GM21528 (cell line): Measurements from ENCODE around the gene NF2.
"Not testable (repeated sequence)": the region's sequence is repeated elsewhere in the genome, so short reads cannot be mapped to it uniquely, and the experiment has no call there.

Experiments
- ATAC-seq: cut with Tn5 transposase; IDR thresholded peaks from one replicate; pipeline ENCODE4 v1.9.1; 2021; ENCODE audit warnings: mild to moderate bottlenecking, moderate library complexity; ENCODE audit not compliant: unreplicated experiment, low FRiP score

NF2 gene

DNA sequence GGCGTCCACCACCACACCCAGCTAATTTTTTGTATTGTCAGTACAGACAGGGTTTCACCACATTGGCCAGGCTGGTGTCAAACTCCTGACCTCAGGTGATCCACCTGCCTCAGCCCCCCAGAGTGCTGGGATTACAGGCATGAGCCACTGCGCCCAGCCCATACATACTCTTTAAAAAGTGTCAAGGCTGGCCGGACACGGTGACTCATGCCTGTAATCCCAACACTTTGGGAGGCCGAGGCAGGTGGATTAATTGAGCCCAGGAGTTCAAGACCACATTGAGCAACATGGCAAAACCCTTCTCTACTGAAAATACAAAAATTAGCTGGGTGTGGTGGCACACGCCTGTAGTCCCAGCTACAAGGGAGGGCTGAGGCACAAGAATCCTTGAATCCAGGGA, 9.0 kb upstream of the NF2 start:
- ATAC-seq: not testable (repeated sequence)

DNA sequence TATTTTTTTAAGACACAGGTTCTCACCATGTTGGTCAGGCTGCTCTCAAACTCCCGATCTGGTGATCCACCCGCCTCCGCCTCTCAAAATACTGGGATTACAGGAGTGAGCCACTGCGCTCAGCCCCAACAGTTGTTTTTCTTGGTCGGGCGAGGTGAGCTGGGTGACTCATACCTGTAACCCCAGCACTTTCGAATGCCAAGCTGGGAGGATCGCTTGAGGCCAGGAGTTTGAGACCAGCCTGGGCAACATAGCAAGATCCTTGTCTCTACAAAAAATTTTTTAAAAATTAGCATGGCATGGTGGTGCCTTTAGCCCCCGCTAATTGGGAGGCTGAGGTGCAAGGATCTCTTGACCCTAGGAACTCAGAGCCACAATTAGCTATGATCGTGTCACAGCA, 7.0 kb upstream of the NF2 start:
- ATAC-seq: no peak

- ATAC-seq: not testable (repeated sequence)
Measured at GRCh38 chr22:29597871-29598683, 5.4 kb upstream of the NF2 start.

GRCh38 chr22:29598684-29599020, 4.8 kb upstream of the NF2 start:
- ATAC-seq: no peak

DNA sequence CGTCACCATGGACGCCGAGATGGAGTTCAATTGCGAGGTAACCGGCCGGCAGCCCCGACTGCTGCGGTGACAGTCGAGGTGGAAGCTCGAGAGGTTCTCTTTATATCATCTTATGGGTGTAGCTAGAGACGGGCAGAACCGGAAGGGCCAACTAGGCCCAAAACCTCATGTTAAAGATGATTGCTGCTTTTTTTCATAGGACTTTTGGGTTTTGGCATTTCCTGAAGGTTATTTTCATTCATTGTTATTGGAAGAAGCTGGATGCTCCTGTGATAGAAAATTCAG, 585 bp downstream of the NF2 start:
- ATAC-seq: no peak

- ATAC-seq: no peak
Measured at GRCh38 chr22:29605527-29605850, 2.1 kb downstream of the NF2 start.

DNA sequence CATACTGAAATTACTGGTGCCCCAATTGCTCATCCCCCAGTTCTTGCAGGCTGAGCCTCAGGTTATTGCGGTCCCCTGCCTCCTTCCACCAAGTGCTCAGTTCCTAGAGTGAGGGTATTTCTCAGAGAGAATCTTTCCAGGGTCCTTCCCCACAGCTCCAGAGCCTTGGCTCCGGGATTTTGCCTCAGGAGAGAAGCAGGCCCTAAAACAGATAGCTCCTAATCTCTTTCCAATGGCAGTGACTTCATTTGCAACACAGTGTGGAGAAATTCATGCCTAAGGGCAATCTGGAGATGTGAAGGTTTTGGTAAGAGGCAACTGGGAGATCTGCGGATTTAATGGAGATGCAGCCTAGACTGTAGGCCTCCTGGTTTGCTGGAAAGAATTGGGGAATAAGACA, 2.9 kb downstream of the NF2 start:
- ATAC-seq: no peak

DNA sequence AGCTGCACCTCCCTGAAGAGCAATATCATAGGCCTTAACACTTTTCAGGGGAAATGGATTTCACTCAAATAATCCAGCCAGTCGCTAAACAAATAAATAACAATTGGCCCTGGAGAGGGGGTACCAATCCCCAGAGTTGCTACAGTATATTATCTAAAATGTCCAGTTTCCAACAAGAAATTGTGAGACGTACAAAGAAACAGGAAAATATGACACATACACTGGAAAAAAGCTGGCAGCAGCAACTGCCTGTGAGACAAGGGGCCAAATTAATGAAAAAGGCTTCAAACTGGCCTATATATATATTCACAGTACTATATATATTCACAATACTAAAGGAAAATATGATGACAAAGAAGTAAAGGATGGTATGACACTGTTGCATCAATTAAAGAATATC, 4.0 kb downstream of the NF2 start:
- no peak for ATAC-seq

- ATAC-seq: no peak
Measured at GRCh38 chr22:29609139-29609538, 5.7 kb downstream of the NF2 start.

- ATAC-seq: no peak
Measured at GRCh38 chr22:29610780-29611179, 7.3 kb downstream of the NF2 start.

DNA sequence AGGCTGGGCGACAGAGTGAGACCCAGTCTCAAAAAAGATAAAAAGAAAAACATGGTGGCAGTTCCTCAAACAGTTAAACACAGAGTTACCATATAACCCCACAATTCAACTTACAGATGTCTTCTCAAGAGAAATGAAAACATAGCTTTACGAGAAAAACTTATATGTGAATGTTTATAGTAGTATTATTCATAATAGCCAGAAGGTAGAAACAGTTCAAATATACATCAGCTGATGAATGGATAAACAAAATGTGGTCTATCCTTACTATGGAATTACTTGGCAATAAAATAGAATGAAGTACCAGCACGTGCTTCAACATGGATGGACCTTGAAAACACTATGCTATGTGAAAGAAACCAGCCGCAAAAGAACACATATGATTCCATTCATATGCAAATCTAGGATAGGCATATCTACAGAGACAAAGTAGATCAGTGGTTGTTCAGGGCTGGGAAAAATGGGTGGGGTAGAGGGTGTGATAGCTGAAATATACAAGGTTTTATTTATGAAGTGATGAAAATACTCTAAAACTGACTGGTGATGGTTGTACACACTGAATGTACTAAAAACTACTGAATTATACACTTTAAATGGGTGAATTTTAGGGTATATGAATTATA, 12.4 kb downstream of the NF2 start:
- no peak for ATAC-seq

DNA sequence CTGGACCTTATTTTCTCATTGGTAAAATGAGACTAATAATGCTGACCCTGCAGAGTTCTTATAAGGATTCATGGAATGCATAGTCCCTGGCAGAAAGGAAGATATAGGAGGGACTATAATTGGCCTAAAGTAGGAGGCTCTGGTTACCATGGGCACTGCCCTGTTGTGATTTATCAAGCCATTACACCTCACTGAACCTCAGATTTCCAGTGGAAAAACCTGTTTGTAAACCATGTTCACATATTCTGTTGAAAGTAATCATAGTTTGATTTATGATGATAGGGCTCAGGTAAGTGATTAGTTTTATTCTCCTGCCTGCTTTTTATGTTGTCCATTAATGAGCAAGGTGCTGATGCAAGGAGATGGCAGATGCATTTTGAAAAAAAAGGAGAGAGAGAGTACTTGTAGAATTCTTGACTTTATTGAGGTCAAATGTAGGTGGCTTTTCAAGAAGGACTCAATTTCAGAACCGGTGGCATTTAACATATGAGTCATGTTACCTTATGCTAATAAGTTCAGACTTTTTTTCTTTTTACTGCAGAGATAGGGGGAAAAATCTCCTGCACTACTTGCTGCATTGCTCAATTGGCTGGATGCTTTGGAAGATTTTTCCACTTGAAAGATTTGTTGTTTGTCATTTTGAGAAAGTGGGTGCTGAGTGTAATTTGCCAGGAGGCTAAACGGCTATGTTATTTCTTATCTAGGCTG, 14.6 kb downstream of the NF2 start:
- ATAC-seq: no peak

DNA sequence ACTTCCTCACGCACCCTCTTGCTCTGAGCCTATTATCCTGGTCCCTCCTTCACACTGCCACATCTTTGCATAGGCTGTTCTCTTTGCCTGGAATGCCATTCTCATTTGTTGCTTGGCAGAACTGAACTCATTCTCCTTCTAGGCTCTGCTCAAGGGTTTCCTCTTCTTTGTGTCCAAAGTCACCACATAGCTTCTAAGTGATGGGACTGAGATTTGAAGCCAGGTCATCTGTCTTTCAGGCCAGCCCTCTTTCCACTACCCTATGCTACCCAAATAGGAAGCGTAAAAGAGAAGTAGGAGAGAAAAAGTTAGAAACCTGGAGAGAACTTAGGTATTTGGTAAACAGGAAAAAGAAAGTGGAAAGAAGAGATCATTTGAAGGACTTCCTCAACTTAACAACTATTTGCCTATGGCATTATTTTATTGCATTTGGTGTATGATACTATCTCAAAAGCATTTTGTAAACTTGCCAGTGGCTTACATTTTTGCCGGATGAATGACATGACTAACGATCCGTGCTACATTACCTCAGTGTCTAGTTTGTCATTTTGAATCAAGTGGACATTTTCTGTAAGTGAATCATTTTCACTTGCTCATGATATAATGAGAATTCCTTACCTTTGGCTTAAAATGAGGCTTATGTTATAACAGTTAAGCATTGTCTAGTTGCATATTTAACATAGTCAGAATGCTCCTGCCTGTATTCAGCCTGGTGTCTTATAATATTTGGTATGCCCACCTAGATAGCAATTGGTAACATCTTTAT, 18.5 kb downstream of the NF2 start:
- no peak for ATAC-seq

- no peak for ATAC-seq
Measured at GRCh38 chr22:29623059-29623458, 19.6 kb downstream of the NF2 start.

DNA sequence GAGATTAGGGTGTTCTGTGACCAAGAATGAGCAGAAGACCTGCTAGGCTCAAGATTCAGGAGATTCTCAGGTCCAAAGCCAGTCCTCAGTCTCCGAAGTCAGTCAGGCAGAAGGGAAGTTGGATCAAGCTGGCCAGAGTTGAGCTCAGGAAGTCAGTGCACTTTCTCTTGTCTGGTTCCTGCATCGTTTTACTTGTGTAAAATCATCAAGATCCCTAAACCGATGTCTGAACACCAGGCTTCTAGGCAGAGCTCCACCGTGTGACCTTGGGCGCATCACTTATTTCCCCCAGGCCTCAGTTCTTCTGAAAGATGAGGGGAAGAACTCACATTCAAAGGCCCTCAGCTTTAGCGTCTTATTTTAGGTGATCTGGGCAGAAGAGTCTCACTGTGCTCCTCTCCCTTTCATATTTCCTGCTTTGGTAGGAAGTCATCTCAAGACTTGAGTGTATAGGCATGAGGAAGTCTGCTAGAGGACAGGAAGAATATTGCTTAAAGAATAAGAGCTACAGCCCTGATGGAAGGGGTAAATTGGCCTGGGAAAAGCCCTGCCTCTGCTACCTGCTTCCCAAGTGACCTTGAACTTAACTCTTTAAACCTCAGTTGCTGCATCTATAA, 20.2 kb downstream of the NF2 start:
- ATAC-seq: no peak

DNA sequence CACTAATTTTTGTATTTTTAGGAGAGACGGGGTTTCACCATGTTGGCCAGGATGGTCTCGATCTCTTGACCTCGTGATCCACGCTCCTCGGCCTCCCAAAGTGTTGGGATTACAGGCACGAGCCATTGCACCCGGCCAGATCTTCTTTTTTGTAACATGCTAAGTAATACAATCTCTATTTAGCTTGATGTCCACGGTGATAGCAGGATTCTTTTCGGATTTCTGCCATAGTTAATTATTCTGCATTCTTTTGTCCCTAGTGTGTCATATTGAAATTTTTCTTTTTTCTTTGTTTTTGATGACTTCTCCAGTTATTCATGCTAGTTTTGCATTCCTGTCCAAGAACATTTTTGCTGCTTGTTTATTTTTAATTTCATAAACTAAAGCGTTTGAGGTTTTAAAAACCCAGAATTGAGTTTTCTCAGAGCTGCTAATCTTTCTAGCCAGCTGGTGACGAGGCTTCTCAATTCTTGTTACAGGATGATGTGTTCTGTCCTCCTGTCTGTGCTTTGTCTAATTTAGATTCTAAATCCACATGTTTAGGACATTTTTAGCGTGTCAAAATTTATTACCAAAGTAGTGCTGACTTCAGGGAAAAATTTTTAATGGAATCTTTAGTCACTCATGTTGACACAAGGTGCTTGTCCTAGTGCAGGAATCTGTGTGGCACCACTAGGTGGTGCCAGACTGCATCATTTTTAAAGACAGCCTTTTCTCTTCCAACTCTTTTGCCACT, 21.8 kb downstream of the NF2 start:
- no peak for ATAC-seq

- ATAC-seq: no peak
Measured at GRCh38 chr22:29626497-29627195, 23.2 kb downstream of the NF2 start.

- ATAC-seq: no peak
Measured at GRCh38 chr22:29627196-29627535, 23.7 kb downstream of the NF2 start.

DNA sequence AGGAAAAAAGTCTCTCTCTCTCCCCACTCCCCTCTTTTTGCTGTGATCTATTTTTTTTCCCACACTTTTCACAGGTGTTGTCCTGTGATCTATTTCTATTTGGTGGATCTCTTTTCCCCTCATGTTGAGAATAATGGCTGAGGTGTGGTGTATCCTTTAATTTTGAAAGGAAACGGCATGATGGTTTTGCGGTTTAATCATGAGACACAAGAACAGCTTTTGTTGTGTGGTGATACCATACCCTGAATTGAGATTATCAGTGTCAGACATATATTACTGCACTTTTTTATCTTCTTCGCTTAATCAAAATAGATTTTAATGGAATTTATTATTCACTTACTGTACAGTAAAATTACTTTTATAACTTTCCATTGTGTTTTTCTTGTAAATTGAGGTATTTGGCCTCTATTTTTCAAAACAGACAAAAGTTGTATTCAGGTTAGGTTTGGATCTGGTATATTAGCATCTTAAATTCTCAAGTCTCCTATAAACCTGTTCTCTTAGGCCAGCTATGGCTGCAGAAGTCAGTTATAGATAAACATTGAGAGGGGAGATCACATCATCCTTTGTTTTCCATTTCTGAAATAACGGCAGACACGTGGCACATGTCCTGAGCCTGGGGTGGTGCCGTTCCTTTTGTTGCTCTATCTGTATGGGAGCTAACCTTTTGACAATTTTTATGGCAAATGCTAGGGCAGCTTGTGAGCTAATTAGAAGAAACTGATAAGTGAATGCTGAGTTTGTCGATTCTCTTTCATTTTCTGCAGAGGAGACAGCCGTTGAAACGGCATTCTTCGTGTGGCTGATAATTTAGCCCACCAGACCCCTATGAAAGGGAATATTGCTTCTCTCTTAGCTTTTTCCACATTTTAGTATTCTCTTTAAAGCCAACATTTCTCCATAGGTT, 25.8 kb downstream of the NF2 start:
- no peak for ATAC-seq
